CD4-positive, CD25-positive, alpha-beta regulatory T cell (primary cell): ENCODE results near the gene MINDY4. TPM values are rescaled to one million over a fixed set of nuclear protein-coding genes. Genes with fewer than 3 reads are reported as not detected.

Experiments
- ATAC-seq, 2 donors: fragments of 150-1000 bp; cut with Tn5 transposase; one replicate each; pipeline ENCODE4 v1.10.0; 2021; ENCODE audit warnings: low read depth in 2 of 2, moderate number of reproducible peaks in 2 of 2, moderate library complexity in 1 of 2
- DNase-seq, 3 donors: peaks; one replicate each; pipeline versions ENCODE4 v3.0.0 to v3.0.0-alpha.2; 2012 to 2022; ENCODE audit warnings: mixed read lengths in 1 of 3
- H3K27ac ChIP-seq: one replicate; pipeline ENCODE4 v1.7.0; 2013; ENCODE audit warnings: mild to moderate bottlenecking, low read length; ENCODE audit not compliant: insufficient read depth, poor library complexity, severe bottlenecking
- H3K27me3 ChIP-seq: one replicate; pipeline ENCODE4 v1.7.0; 2013; ENCODE audit warnings: low read length; ENCODE audit not compliant: control insufficient read depth, insufficient read depth
- H3K36me3 ChIP-seq: one replicate; pipeline ENCODE4 v1.7.0; 2013; ENCODE audit warnings: mild to moderate bottlenecking, low read length, moderate library complexity; ENCODE audit not compliant: control insufficient read depth, insufficient read depth
- H3K4me1 ChIP-seq: 2 replicates; pipeline ENCODE4 v1.7.0; 2013; ENCODE audit warnings: mild to moderate bottlenecking, low read length; ENCODE audit not compliant: insufficient read depth, control insufficient read depth, poor library complexity, severe bottlenecking
- H3K4me3 ChIP-seq: one replicate; pipeline ENCODE4 v1.7.0; 2013; ENCODE audit warnings: low read depth, mild to moderate bottlenecking, low read length, moderate library complexity
- H3K9me3 ChIP-seq, 2 experiments: 1 replicate in 1 of 2; 2 replicates in 1 of 2; pipeline ENCODE4 v1.7.0; 2013; ENCODE audit warnings: low read length in 2 of 2, mild to moderate bottlenecking in 1 of 2, moderate library complexity in 1 of 2; ENCODE audit not compliant: control insufficient read depth in 2 of 2
- H3K27ac Mint-ChIP-seq, 3 donors: one replicate each; pipeline ENCODE4 v1.8.0; 2020 to 2022; ENCODE audit warnings: mild to moderate bottlenecking in 3 of 3, mixed read lengths in 3 of 3, moderate library complexity in 2 of 3
- H3K27me3 Mint-ChIP-seq: one replicate; pipeline ENCODE4 v1.8.0; 2022; ENCODE audit warnings: mild to moderate bottlenecking, mixed read lengths
- H3K36me3 Mint-ChIP-seq: one replicate; pipeline ENCODE4 v1.8.0; 2020; ENCODE audit warnings: mixed read lengths
- H3K4me1 Mint-ChIP-seq, 4 donors: one replicate each; pipeline ENCODE4 v1.8.0; 2020 to 2022; ENCODE audit warnings: mixed read lengths in 4 of 4, mild to moderate bottlenecking in 1 of 4
- H3K4me3 Mint-ChIP-seq, 4 donors: one replicate each; pipeline ENCODE4 v1.8.0; 2020 to 2022; ENCODE audit warnings: mild to moderate bottlenecking in 4 of 4, mixed read lengths in 4 of 4, moderate library complexity in 3 of 4
- H3K9me3 Mint-ChIP-seq, 7 donors: one replicate each; pipeline ENCODE4 v1.8.0; 2020 to 2022; ENCODE audit warnings: mixed read lengths in 7 of 7, mild to moderate bottlenecking in 3 of 7, moderate library complexity in 2 of 7
- polyA plus RNA-seq, 4 donors: library from polyadenylated mRNA; unstranded; fragments of 300-500 nt; fragmentation: Illumina TruSeq; gene quantifications; one replicate each; pipeline ENCODE4 v1.2.3, GENCODE V29; 2021
- total RNA-seq: library from RNA; stranded (reverse); gene quantifications from one replicate; pipeline ENCODE4 v1.2.3, GENCODE V29; 2022

MINDY4 gene
- total and polyA plus RNA-seq, 5 donors from 2014 or later, result 0.17 to 1.0 (median 0.52) TPM

DNA sequence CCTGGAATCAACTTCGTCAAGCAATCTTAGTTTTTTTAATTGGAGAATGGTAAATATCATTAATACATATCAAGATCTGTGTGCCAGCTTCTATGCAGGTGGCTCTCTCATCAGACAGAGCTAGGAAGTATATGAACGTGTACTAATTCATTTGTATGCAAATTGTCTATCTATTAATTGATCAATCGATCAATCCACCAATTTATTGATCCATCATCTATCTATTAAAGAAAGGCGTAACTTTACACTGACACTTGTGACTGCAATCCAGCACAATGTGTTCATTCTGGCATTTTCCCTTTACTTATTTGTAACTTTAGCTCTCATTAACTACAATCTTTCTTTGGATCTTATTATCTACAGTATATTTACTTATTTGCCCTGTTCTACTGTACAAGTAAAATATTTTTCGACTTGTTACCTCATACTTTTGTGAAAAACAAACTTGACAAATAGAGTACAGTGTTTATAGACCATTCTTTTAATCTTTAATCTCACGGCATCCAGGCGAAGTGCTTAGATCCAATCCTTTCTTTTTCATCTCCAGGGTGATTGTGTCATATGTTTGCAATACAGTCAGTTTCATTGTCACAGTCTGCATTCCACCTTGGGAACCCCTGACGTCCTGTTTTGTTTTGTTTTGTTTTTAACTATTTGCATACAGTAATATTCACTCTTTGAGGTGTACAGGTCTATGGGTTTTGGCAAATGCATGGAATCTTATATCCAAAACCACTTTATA lies 170.5 kb downstream of the MINDY4 start:
- DNase-seq (no peak), ATAC-seq (no peak)
- Histone ChIP-seq H3K9me3 (peaks cover 6 to 16% of the 10 kb centered on the region in 2 experiments), H3K36me3 (no peaks in the 10 kb centered on the region), H3K4me1 (no peaks in the 10 kb centered on the region), H3K27ac (no peak overlapping the region), H3K4me3 (no peak overlapping the region), H3K27me3 (peaks cover 33% of the 10 kb centered on the region)
- H3K27me3 Mint-ChIP-seq, result peaks cover 50% of the 10 kb centered on the region
- H3K27ac Mint-ChIP-seq, result no peak overlapping the region
- H3K36me3 Mint-ChIP-seq, result no peaks in the 10 kb centered on the region
- H3K4me3 Mint-ChIP-seq, result no peak overlapping the region
- H3K9me3 Mint-ChIP-seq, result peaks cover 1 to 18% (median 5%) of the 10 kb centered on the region in 7 donors
- peaks cover 0 to 4% (median 0%) of the 10 kb centered on the region in 4 donors for H3K4me1 Mint-ChIP-seq

Other genes with a start within 250 kb of the MINDY4 start
- gene GARS1, start 176.5 kb upstream of the MINDY4 start, total RNA-seq, result 116 TPM
- 10 to 100 TPM; 76.2 to 92.7 (median 85.2) TPM for gene GARS1, start 176.5 kb upstream of the MINDY4 start, polyA plus RNA-seq
- not detected for gene CRHR2, start 89.0 kb upstream of the MINDY4 start, total RNA-seq
- gene CRHR2, start 89.0 kb upstream of the MINDY4 start, polyA plus RNA-seq, result not detected
- gene INMT, start 19.3 kb upstream of the MINDY4 start, total RNA-seq, result not detected
- under 1 TPM in 2 of 4 donors, not detected in 2; 0.14 to 0.16 TPM for gene INMT, start 19.3 kb upstream of the MINDY4 start, polyA plus RNA-seq
- 0.20 TPM for gene AQP1, start 140.4 kb downstream of the MINDY4 start, total RNA-seq
- gene AQP1, start 140.4 kb downstream of the MINDY4 start, polyA plus RNA-seq, result not detected
- not detected for gene GHRHR, start 192.5 kb downstream of the MINDY4 start, total RNA-seq
- not detected for gene GHRHR, start 192.5 kb downstream of the MINDY4 start, polyA plus RNA-seq